ENCODE data around the gene RAD51B.

Gene RAD51B

GRCh38 chr14:68154275-68154674 is 334.7 kb downstream of the RAD51B start:
- no peak for DNase-seq

GRCh38 chr14:68157971-68158371 is 338.4 kb downstream of the RAD51B start:
- DNase-seq = no peak

- DNase-seq = no peak
Observed at GRCh38 chr14:68158640-68159039, 339.1 kb downstream of the RAD51B start.

GRCh38 chr14:68159701-68160633 is 340.4 kb downstream of the RAD51B start:
- no peak for DNase-seq

- DNase-seq = no peak
Observed at GRCh38 chr14:68160779-68161546, 341.4 kb downstream of the RAD51B start.

GRCh38 chr14:68162887-68163286 is 343.3 kb downstream of the RAD51B start:
- DNase-seq = no peak

GRCh38 chr14:68164711-68165113 is 345.1 kb downstream of the RAD51B start:
- no peak for DNase-seq

- no peak for DNase-seq
Observed at GRCh38 chr14:68165274-68165843, 345.8 kb downstream of the RAD51B start.

GRCh38 chr14:68166731-68167382 is 347.3 kb downstream of the RAD51B start:
- DNase-seq = no peak

- DNase-seq = no peak
Observed at GRCh38 chr14:68167383-68168087, 348.0 kb downstream of the RAD51B start.

GRCh38 chr14:68168460-68169109 is 349.0 kb downstream of the RAD51B start:
- no peak for DNase-seq

- no peak for DNase-seq
Observed at GRCh38 chr14:68172216-68172615, 352.6 kb downstream of the RAD51B start.

GRCh38 chr14:68172627-68173026 is 353.0 kb downstream of the RAD51B start:
- no peak for DNase-seq

GRCh38 chr14:68173227-68173972 is 353.8 kb downstream of the RAD51B start:
- no peak for DNase-seq

- DNase-seq = no peak
Observed at GRCh38 chr14:68174446-68174845, 354.9 kb downstream of the RAD51B start.

GRCh38 chr14:68176687-68177086 is 357.1 kb downstream of the RAD51B start:
- DNase-seq = no peak

- no peak for DNase-seq
Observed at GRCh38 chr14:68177728-68178127, 358.1 kb downstream of the RAD51B start.

GRCh38 chr14:68178282-68178681 is 358.7 kb downstream of the RAD51B start:
- no peak for DNase-seq

- DNase-seq = no peak
Observed at GRCh38 chr14:68181519-68182326, 362.1 kb downstream of the RAD51B start.

GRCh38 chr14:68182492-68182891 is 362.9 kb downstream of the RAD51B start:
- DNase-seq = peak; percentile 6
